AG04450 (cell line): Measurements from ENCODE around the gene RFFL. TPM values are rescaled to one million over a fixed set of nuclear protein-coding genes. Genes with fewer than 3 reads are reported as not detected.

Experiments
- CTCF ChIA-PET: fragments of 300-600, 350-600 bp; formaldehyde crosslinking; extraction: SDS; loops from one replicate; lab custom pipeline; 2022; ENCODE audit warnings: antibody characterized with exemption, inconsistent platforms; lab: Charles Lee
- POLR2A ChIA-PET: fragments of 350-600 bp; formaldehyde crosslinking; extraction: SDS; loops from one replicate; lab custom pipeline; 2021; ENCODE audit warnings: antibody characterized with exemption, inconsistent platforms; lab: Yijun Ruan, JAX
- DNase-seq: peaks from one replicate; pipeline ENCODE4 v3.0.0-alpha.2; 2011; ENCODE audit warnings: low read depth, low spot score
- H3K27ac ChIP-seq: one replicate; pipeline ENCODE4 v1.5.1; 2012; ENCODE audit warnings: low read depth, low read length, control low read depth
- H3K27me3 ChIP-seq: one replicate; pipeline ENCODE4 v1.6.0; 2012; ENCODE audit warnings: low read length; ENCODE audit not compliant: control insufficient read depth, insufficient read depth
- H3K4me3 ChIP-seq: 2 replicates; pipeline ENCODE4 v1.5.1; 2011; ENCODE audit warnings: mild to moderate bottlenecking, low read depth, low read length, control low read depth
- H3K9me3 ChIP-seq: 2 replicates; pipeline ENCODE4 v1.5.1; 2012; ENCODE audit warnings: low read length; ENCODE audit not compliant: control insufficient read depth, insufficient read depth
- CTCF ChIP-seq: IDR thresholded peaks from 2 replicates; pipeline ENCODE4 v1.5.1; 2011; ENCODE audit warnings: low read depth, low read length, control low read depth, inconsistent platforms
- polyA plus RNA-seq: library from polyadenylated mRNA; depleted of rRNA; stranded (reverse); fragments of >200 nt; gene quantifications from 2 replicates; pipeline ENCODE4 v1.2.3, GENCODE V29; 2011

RFFL gene
- polyA plus RNA-seq, 1 experiment, result 11.0 TPM

GRCh38 chr17:35025541-35025940 is 38.0 kb downstream of the RFFL start:
- H3K27ac ChIP-seq, result no peak overlapping the region
- H3K4me3 ChIP-seq, result no peak overlapping the region
- no peaks in the 10 kb centered on the region for H3K9me3 ChIP-seq
- CTCF ChIA-PET, result interaction anchor here (0.5 kb wide), 1 partner anchor 62 kb away, joined by 4 read pairs; no protein-coding TSS in a partner anchor
- no peaks in the 10 kb centered on the region for H3K27me3 ChIP-seq
- no peak for DNase-seq
- POLR2A ChIA-PET, result no interaction called here
- no peak for TF ChIP-seq CTCF

GRCh38 chr17:35023538-35023937 is 40.0 kb downstream of the RFFL start:
- no peak for DNase-seq
- no peak overlapping the region for H3K27ac ChIP-seq
- CTCF ChIA-PET, result interaction anchor here (0.6 to 2.4 kb wide), 4 partner anchors 24 to 104 kb away, joined by 3 to 20 read pairs (median 4); no protein-coding TSS in a partner anchor
- H3K9me3 ChIP-seq, result no peaks in the 10 kb centered on the region
- H3K27me3 ChIP-seq, result no peaks in the 10 kb centered on the region
- POLR2A ChIA-PET, result interaction anchor here (0.7 kb wide), 1 partner anchor 29 kb away, joined by 3 read pairs; no protein-coding TSS in a partner anchor
- H3K4me3 ChIP-seq, result no peak overlapping the region
- no peak for TF ChIP-seq CTCF

GRCh38 chr17:35022536-35023063 is 40.9 kb downstream of the RFFL start:
- TF ChIP-seq CTCF, result peak; percentile 58
- no peak overlapping the region for H3K4me3 ChIP-seq
- CTCF ChIA-PET, result interaction anchor here (0.6 to 2.4 kb wide), 10 partner anchors 25 to 105 kb away, joined by 3 to 20 read pairs (median 4); partner anchors contain the start of genes RAD51D and RFFL
- no peaks in the 10 kb centered on the region for H3K27me3 ChIP-seq
- POLR2A ChIA-PET, result interaction anchor here (0.6 to 1.3 kb wide), 8 partner anchors 28 to 97 kb away, joined by 3 to 6 read pairs (median 3); partner anchors contain the start of genes RAD51D and RFFL
- peak overlapping the region; percentile 91 for H3K27ac ChIP-seq
- H3K9me3 ChIP-seq, result no peaks in the 10 kb centered on the region
- DNase-seq, result peak; percentile 65

- no peaks in the 10 kb centered on the region for H3K27me3 ChIP-seq
- H3K4me3 ChIP-seq, result no peak overlapping the region
- ChIA-PET POLR2A (interaction anchor here (0.6 to 1.3 kb wide), 5 partner anchors 27 to 68 kb away, joined by 3 to 6 read pairs (median 3); partner anchors contain the start of gene RFFL), CTCF (interaction anchor here (0.6 to 2.4 kb wide), 12 partner anchors 23 to 826 kb away, joined by 3 to 20 read pairs (median 4); partner anchors contain the start of genes NLE1, RAD51D and RFFL)
- TF ChIP-seq CTCF, result no peak
- DNase-seq, result no peak
- H3K9me3 ChIP-seq, result no peaks in the 10 kb centered on the region
- H3K27ac ChIP-seq, result no peak overlapping the region
These were observed 41.8 kb downstream of the RFFL start for GRCh38 chr17:35021520-35022380.
